Naive thymus-derived CD4-positive, alpha-beta T cell (primary cell): ENCODE data around the gene MAN1A2. TPM values are rescaled to one million over a fixed set of nuclear protein-coding genes. Genes with fewer than 3 reads are reported as not detected.
"Not testable (repeated sequence)": the region's sequence is repeated elsewhere in the genome, so short reads cannot be mapped to it uniquely, and the experiment has no call there.

ENCODE experiments used
- ATAC-seq: fragments of 150-1000 bp; cut with Tn5 transposase; 2 replicates; pipeline ENCODE4 v1.10.0; 2021; ENCODE audit warnings: mild to moderate bottlenecking, moderate library complexity
- CTCF ChIA-PET: fragments of 350-600 bp; sonication (Branson Sonifier 250); formaldehyde crosslinking; loops from one replicate; lab custom pipeline; 2021; ENCODE audit warnings: antibody characterized with exemption; lab: Charles Lee
- POLR2A ChIA-PET: fragments of 350-600 bp; sonication (Branson Sonifier 250); formaldehyde crosslinking; loops from one replicate; lab custom pipeline; 2021; ENCODE audit warnings: antibody characterized with exemption, inconsistent platforms; lab: Charles Lee
- DNase-seq, 9 donors: peaks; one replicate each; pipeline versions ENCODE4 v3.0.0 to v3.0.0-alpha.2; 2020 to 2022; ENCODE audit warnings: mixed read lengths in 1 of 9
- H3K27ac ChIP-seq: one replicate; pipeline ENCODE4 v1.7.0; 2013; ENCODE audit warnings: mild to moderate bottlenecking, low read depth, low read length, moderate library complexity
- H3K27me3 ChIP-seq, 2 donors: one replicate each; pipeline ENCODE4 v1.7.0; 2013; ENCODE audit warnings: low read length in 2 of 2, mild to moderate bottlenecking in 2 of 2, moderate library complexity in 2 of 2; ENCODE audit not compliant: control insufficient read depth in 2 of 2, insufficient read depth in 2 of 2
- H3K36me3 ChIP-seq, 3 experiments: 1 replicate in 2 of 3; 2 replicates in 1 of 3; pipeline ENCODE4 v1.7.0; 2013; ENCODE audit warnings: low read length in 3 of 3, mild to moderate bottlenecking in 3 of 3, moderate library complexity in 1 of 3; ENCODE audit not compliant: insufficient read depth in 3 of 3, control insufficient read depth in 2 of 3
- H3K4me1 ChIP-seq, 2 donors: one replicate each; pipeline ENCODE4 v1.7.0; 2013; ENCODE audit warnings: low read length in 2 of 2, mild to moderate bottlenecking in 2 of 2, moderate library complexity in 1 of 2; ENCODE audit not compliant: control insufficient read depth in 2 of 2, insufficient read depth in 2 of 2
- H3K4me3 ChIP-seq: 2 replicates; pipeline ENCODE4 v1.7.0; 2013; ENCODE audit warnings: mild to moderate bottlenecking, low read length
- H3K9me3 ChIP-seq, 3 experiments: 1 replicate in 2 of 3; 2 replicates in 1 of 3; pipeline ENCODE4 v1.7.0; 2013; ENCODE audit warnings: low read length in 3 of 3; ENCODE audit not compliant: control insufficient read depth in 2 of 3
- H3K27ac Mint-ChIP-seq, 9 donors: one replicate each; pipeline ENCODE4 v1.8.0; 2020 to 2022; ENCODE audit warnings: mixed read lengths in 9 of 9, mild to moderate bottlenecking in 8 of 9, moderate library complexity in 5 of 9, inconsistent platforms in 2 of 9
- H3K27me3 Mint-ChIP-seq, 5 donors: one replicate each; pipeline ENCODE4 v1.8.0; 2021 to 2022; ENCODE audit warnings: mixed read lengths in 5 of 5, mild to moderate bottlenecking in 1 of 5
- H3K36me3 Mint-ChIP-seq, 5 donors: one replicate each; pipeline ENCODE4 v1.8.0; 2020 to 2022; ENCODE audit warnings: mixed read lengths in 5 of 5, mild to moderate bottlenecking in 3 of 5, inconsistent platforms in 1 of 5
- H3K4me1 Mint-ChIP-seq, 7 donors: one replicate each; pipeline ENCODE4 v1.8.0; 2020 to 2022; ENCODE audit warnings: mixed read lengths in 7 of 7, mild to moderate bottlenecking in 3 of 7, inconsistent platforms in 1 of 7
- H3K4me3 Mint-ChIP-seq, 10 donors: one replicate each; pipeline ENCODE4 v1.8.0; 2020 to 2022; ENCODE audit warnings: mild to moderate bottlenecking in 10 of 10, mixed read lengths in 10 of 10, moderate library complexity in 6 of 10, inconsistent platforms in 2 of 10
- H3K9me3 Mint-ChIP-seq, 11 donors: one replicate each; pipeline ENCODE4 v1.8.0; 2020 to 2022; ENCODE audit warnings: mixed read lengths in 11 of 11, mild to moderate bottlenecking in 4 of 11, inconsistent platforms in 1 of 11, moderate library complexity in 1 of 11
- intact Hi-C, 2 donors: fragments of 100-400 bp; cut with micrococcal nuclease; formaldehyde crosslinking; loops; one replicate each; pipeline ENCODE4 v1.15.1; 2023
- polyA plus RNA-seq, 2 donors: library from polyadenylated mRNA; unstranded; fragments of 300-500 nt; fragmentation: Illumina TruSeq; gene quantifications; one replicate each; pipeline ENCODE4 v1.2.3, GENCODE V29; 2021
- total RNA-seq, 6 experiments: library from RNA in 5 of 6; stranded (reverse) in 5 of 6; gene quantifications; 1 replicate in 5 of 6; 2 replicates in 1 of 6; pipeline ENCODE4 v1.2.3 and lab custom pipeline; 2021 to 2026

Gene MAN1A2
- total and polyA plus RNA-seq, 7 experiments from 2014 or later = 10.5 to 63.4 (median 41.6) TPM

- peaks cover 5 to 27% (median 25%) of the 10 kb centered on the region in 7 donors for H3K4me1 Mint-ChIP-seq
- no peaks in the 10 kb centered on the region for H3K9me3 Mint-ChIP-seq
- no peak overlapping the region for H3K27ac ChIP-seq
- peak overlapping the region in 3 of 9 donors; percentile 1 to 37 (median 34) for H3K27ac Mint-ChIP-seq
- ChIA-PET CTCF (interaction anchor here (1.0 kb wide), 1 partner anchor 106 kb away, joined by 4 read pairs; no protein-coding TSS in a partner anchor), POLR2A (interaction anchor here (0.9 to 2.1 kb wide), 2 partner anchors 16 to 19 kb away, joined by 3 to 11 read pairs; no protein-coding TSS in a partner anchor)
- no peaks in the 10 kb centered on the region for H3K27me3 ChIP-seq
- intact Hi-C loops = no loop called here
- peaks cover 0 to 12% (median 0%) of the 10 kb centered on the region in 5 donors for H3K27me3 Mint-ChIP-seq
- DNase-seq (no peak), ATAC-seq (no peak)
- peak overlapping the region in 7 of 10 donors; percentile 0 to 58 (median 18) for H3K4me3 Mint-ChIP-seq
- no peaks in the 10 kb centered on the region for H3K36me3 ChIP-seq
- H3K4me1 ChIP-seq = no peaks in the 10 kb centered on the region
- no peaks in the 10 kb centered on the region for H3K36me3 Mint-ChIP-seq
- no peaks in the 10 kb centered on the region for H3K9me3 ChIP-seq
- peak overlapping the region; percentile 19 for H3K4me3 ChIP-seq
Measured at GRCh38 chr1:117342397-117342796, 24.9 kb upstream of the MAN1A2 start.

GRCh38 chr1:117346206-117346928, 20.9 kb upstream of the MAN1A2 start:
- intact Hi-C loops = no loop called here
- POLR2A ChIA-PET = no interaction called here
- Histone ChIP-seq H3K27me3 (no peaks in the 10 kb centered on the region), H3K4me1 (no peaks in the 10 kb centered on the region), H3K4me3 (no peak overlapping the region), H3K36me3 (no peaks in the 10 kb centered on the region), H3K27ac (no peak overlapping the region), H3K9me3 (no peaks in the 10 kb centered on the region)
- Mint-ChIP-seq H3K27me3 (peaks cover 0 to 12% (median 3%) of the 10 kb centered on the region in 5 donors), H3K27ac (peak overlapping the region in 1 of 9 donors; percentile 77), H3K9me3 (no peaks in the 10 kb centered on the region), H3K4me1 (peaks cover 2 to 17% (median 9%) of the 10 kb centered on the region in 7 donors), H3K36me3 (no peaks in the 10 kb centered on the region), H3K4me3 (no peak overlapping the region)
- peak; percentile 22 for ATAC-seq
- CTCF ChIA-PET = no interaction called here
- DNase-seq = no peak

GRCh38 chr1:117347907-117348306, 19.3 kb upstream of the MAN1A2 start:
- peaks cover 0 to 12% (median 3%) of the 10 kb centered on the region in 5 donors for H3K27me3 Mint-ChIP-seq
- Histone ChIP-seq H3K27me3 (no peaks in the 10 kb centered on the region), H3K27ac (no peak overlapping the region), H3K9me3 (no peaks in the 10 kb centered on the region), H3K4me3 (no peak overlapping the region), H3K36me3 (no peaks in the 10 kb centered on the region), H3K4me1 (no peaks in the 10 kb centered on the region)
- no peak overlapping the region for H3K4me3 Mint-ChIP-seq
- no peaks in the 10 kb centered on the region for H3K36me3 Mint-ChIP-seq
- no peak overlapping the region for H3K27ac Mint-ChIP-seq
- ChIA-PET POLR2A (no interaction called here), CTCF (interaction anchor here (0.7 kb wide), 1 partner anchor 411 kb away, joined by 7 read pairs; no protein-coding TSS in a partner anchor)
- no peak for ATAC-seq
- peaks cover 0 to 5% (median 0%) of the 10 kb centered on the region in 7 donors for H3K4me1 Mint-ChIP-seq
- no peak for DNase-seq
- intact Hi-C loops = no loop called here
- peaks cover 0 to 2% (median 0%) of the 10 kb centered on the region in 11 donors for H3K9me3 Mint-ChIP-seq

GRCh38 chr1:117352695-117353094, 14.6 kb upstream of the MAN1A2 start:
- ATAC-seq, H3K36me3 Mint-ChIP-seq, H3K36me3 ChIP-seq, DNase-seq, H3K4me3 ChIP-seq, H3K27me3 Mint-ChIP-seq, intact Hi-C loops, H3K4me3 Mint-ChIP-seq, H3K9me3 Mint-ChIP-seq, CTCF ChIA-PET, H3K27ac Mint-ChIP-seq, H3K27me3 ChIP-seq, H3K27ac ChIP-seq, H3K9me3 ChIP-seq, POLR2A ChIA-PET, H3K4me1 ChIP-seq: not testable (repeated sequence)
- peaks cover 0 to 10% (median 0%) of the 10 kb centered on the region in 7 donors for H3K4me1 Mint-ChIP-seq

- peaks cover 0 to 11% (median 3%) of the 10 kb centered on the region in 11 donors for H3K9me3 Mint-ChIP-seq
- CTCF ChIA-PET, H3K36me3 ChIP-seq, H3K27ac ChIP-seq, H3K9me3 ChIP-seq, H3K36me3 Mint-ChIP-seq, H3K4me3 ChIP-seq, intact Hi-C loops, ATAC-seq, H3K27me3 ChIP-seq: not testable (repeated sequence)
- peaks cover 18 to 57% (median 37%) of the 10 kb centered on the region in 7 donors for H3K4me1 Mint-ChIP-seq
- H3K27me3 Mint-ChIP-seq = peaks cover 0 to 12% (median 0%) of the 10 kb centered on the region in 5 donors
- POLR2A ChIA-PET = interaction anchor here (1.6 to 2.1 kb wide), 2 partner anchors 9 to 15 kb away, joined by 9 to 11 read pairs; partner anchors contain the start of gene MAN1A2
- H3K4me1 ChIP-seq = peaks cover 6 to 15% of the 10 kb centered on the region in 2 donors
- DNase-seq = peak in 6 of 9 donors; percentile 36 to 71 (median 54)
- peak overlapping the region in 6 of 10 donors; percentile 38 to 74 (median 61) for H3K4me3 Mint-ChIP-seq
- H3K27ac Mint-ChIP-seq = peak overlapping the region in 7 of 9 donors; percentile 5 to 87 (median 70)
Measured at GRCh38 chr1:117357833-117358603, 9.2 kb upstream of the MAN1A2 start.

- H3K27ac ChIP-seq, H3K27me3 ChIP-seq, H3K36me3 Mint-ChIP-seq, intact Hi-C loops, ATAC-seq, DNase-seq, H3K4me3 ChIP-seq, H3K36me3 ChIP-seq, H3K9me3 ChIP-seq: not testable (repeated sequence)
- Mint-ChIP-seq H3K9me3 (peaks cover 0 to 11% (median 3%) of the 10 kb centered on the region in 11 donors), H3K4me3 (peak overlapping the region in 6 of 10 donors; percentile 38 to 74 (median 61)), H3K4me1 (peaks cover 18 to 61% (median 41%) of the 10 kb centered on the region in 7 donors), H3K27ac (peak overlapping the region in 6 of 9 donors; percentile 58 to 88 (median 76)), H3K27me3 (peaks cover 0 to 12% (median 0%) of the 10 kb centered on the region in 5 donors)
- H3K4me1 ChIP-seq = peaks cover 6 to 15% of the 10 kb centered on the region in 2 donors
- POLR2A ChIA-PET = interaction anchor here (1.6 to 2.1 kb wide), 2 partner anchors 8 to 16 kb away, joined by 9 to 11 read pairs; partner anchors contain the start of gene MAN1A2
- CTCF ChIA-PET = interaction anchor here (1.0 kb wide), 1 partner anchor 68 kb away, joined by 3 read pairs; no protein-coding TSS in a partner anchor
Measured at GRCh38 chr1:117358604-117358887, 8.7 kb upstream of the MAN1A2 start.
